T47D (cell line): ENCODE results near the gene SLC22A3.

Experiments used
- DNase-seq, 2 experiments: peaks; one replicate each; pipeline versions ENCODE4 v3.0.0 to v3.0.0-alpha.2; 2011 to 2012; ENCODE audit warnings: low read depth in 1 of 2, low spot score in 1 of 2
- JUND ChIP-seq: IDR thresholded peaks from 2 replicates; pipeline ENCODE4 v1.6.1; 2012; ENCODE audit warnings: low read depth
- in situ Hi-C: cut with HindIII; loops from 2 replicates; pipeline ENCODE4 v1.10.0; 2016; ENCODE audit warnings: low sequenced_read_pairs, low pct_unique_long_range_greater_than_20kb

Gene SLC22A3

GRCh38 chr6:160347259-160348222, 637 bp upstream of the SLC22A3 start:
- in situ Hi-C loops = no loop called here

DNA sequence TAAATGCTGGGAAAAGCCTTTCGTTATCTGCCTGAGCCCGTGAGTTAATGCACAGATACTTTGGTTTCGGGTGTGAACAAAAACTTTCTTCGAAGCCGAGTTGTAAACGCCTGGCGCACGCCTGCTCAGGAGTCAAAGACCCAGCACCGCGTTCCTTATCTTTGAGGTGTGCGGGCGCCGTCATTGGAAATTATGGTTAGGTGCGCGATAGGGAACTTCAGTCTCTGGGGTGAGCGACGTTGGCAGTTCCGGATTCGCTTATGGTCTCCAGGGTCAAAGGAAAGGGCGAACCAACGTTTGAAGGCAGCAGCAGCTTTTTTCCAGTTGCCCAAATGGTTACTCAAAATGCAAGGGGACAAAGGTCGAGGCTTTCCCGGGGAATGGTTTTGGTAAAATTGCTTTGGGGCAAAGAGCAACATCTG, 853 bp downstream of the SLC22A3 start:
- TF ChIP-seq JUND = no peak

More at GRCh38 chr6:160347259-160348222, 637 bp upstream of the SLC22A3 start:
- no peak for DNase-seq
- no peak for TF ChIP-seq JUND

GRCh38 chr6:160349814-160350350, 1.7 kb downstream of the SLC22A3 start:
- no peak for DNase-seq
- in situ Hi-C loops = no loop called here
- TF ChIP-seq JUND = no peak

More for the DNA sequence above, 853 bp downstream of the SLC22A3 start:
- in situ Hi-C loops = no loop called here
- DNase-seq = no peak

DNA sequence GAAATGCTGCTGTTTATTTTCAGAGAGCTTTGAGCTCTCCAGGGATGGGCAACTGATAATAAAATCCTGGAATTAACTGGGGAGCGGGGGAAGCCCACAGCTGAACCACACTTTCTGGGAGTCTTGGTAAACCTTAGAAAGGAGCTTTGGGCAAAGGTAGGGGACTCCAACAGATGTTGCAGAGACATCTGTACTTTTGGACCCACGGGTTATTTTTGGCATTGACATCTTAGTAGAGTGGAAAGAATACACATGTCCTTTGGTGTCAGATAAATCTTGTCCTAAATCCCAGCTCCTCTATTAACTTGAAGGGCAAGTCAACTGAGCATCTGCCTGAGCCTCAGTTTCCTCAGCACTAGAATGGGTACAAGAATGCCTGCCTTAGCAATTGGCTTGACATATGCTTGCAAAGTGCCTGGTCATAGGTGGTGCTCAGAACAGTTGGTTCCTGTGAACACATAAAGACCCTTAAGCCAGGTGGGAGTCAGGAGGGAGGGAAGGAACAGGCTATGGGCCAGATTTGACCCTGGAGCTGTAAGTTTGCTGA, 5.8 kb downstream of the SLC22A3 start:
- in situ Hi-C loops = no loop called here
- TF ChIP-seq JUND = no peak
- no peak for DNase-seq

DNA sequence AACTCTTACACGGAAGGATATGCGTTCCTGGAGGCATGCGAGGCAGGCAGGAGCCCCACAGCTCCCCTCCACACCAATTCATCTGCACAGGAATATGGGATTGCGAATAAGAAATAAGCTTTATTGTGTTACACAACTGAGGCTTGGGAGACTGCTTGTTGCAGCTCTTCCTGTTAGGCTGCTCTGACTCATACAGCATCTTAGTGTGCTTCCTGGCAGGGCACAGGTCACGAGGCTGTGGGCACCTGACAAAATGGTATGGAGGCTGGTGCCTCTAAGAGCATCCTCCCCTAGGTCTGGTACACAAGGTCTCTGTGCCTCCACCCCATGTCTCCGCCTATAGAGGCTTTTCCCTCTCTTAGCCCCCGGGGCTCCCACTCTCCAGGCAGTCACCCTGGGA, 6.8 kb downstream of the SLC22A3 start:
- no peak for TF ChIP-seq JUND
- in situ Hi-C loops = no loop called here
- DNase-seq = no peak

DNA sequence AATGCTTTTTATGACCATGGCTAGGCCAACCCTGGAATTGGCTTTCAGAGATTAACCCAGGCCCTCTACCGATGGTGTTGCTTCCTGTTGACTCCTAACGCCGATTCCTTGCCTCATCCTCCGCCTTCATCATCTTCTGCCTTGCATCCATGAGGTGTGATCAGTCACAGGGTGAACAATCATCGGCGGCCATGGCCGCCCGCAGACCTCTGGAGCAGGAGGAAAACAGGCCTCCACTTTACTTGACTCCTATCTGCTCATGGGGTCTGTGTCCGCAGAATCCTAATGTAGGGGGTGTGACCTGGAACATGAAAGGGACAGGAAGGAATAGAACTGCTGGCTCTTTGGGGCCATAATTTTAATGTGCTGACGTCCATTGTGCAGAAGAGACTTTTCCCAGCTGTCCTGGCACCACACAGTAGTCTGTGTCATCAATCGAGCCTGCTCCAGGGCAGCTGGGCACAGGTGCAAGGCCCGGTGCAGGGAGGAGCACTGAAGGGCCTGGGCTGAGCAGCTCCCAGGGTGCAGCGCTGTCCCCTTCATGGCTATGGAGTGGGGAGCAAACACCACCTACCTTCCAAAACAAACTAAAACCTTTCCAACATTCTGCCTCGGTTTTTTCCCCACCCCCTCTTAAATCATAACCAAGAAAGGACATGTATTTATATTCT, 8.0 kb downstream of the SLC22A3 start:
- no peak for DNase-seq
- TF ChIP-seq JUND = no peak
- in situ Hi-C loops = no loop called here

- TF ChIP-seq JUND = no peak
- no peak for DNase-seq
- in situ Hi-C loops = no loop called here
Observed at GRCh38 chr6:160357088-160357487, 8.9 kb downstream of the SLC22A3 start.

DNA sequence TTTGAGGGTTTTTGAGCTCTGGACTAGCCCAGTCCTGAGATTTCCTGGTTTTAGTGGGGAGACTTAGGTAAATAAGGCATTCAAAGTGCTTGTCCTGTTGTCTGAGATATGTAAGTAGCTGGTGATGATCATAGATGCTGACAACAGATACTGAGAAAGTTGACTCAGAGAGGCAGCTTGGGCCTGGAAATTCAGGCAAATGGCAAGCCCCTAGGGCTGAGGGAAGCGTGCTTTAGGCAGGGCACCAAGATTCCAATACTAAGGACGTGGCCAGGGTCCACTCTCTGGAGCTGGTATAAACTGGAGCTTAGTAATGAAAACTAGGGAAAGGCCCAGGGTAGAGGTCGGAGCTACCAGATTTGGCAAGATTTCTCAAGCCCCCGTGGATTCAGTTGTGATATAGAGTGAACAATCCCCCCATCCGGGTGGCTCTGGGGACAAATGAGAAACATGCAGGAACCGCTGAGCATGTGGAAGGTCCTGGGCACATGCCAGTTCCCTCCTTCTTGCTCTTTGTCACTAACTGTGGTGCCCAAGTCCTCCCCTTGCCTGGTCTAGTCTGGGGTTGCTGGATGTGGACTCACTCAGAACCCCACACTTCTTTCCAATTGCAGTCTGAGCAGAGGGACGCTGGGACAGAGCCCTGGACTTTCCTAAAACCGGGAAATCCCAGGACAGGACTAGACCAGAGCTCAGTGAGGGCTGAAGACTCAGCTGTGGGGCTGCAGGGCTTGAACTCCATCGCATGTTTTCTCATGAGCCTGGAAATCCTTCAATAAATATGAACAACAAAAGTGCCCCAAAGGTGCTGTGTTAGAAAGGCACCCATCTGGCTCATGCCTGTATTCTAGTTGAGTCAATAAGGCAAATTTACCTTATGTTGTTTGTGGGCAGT, 10.3 kb downstream of the SLC22A3 start:
- no peak for TF ChIP-seq JUND
- in situ Hi-C loops = no loop called here
- DNase-seq = no peak

DNA sequence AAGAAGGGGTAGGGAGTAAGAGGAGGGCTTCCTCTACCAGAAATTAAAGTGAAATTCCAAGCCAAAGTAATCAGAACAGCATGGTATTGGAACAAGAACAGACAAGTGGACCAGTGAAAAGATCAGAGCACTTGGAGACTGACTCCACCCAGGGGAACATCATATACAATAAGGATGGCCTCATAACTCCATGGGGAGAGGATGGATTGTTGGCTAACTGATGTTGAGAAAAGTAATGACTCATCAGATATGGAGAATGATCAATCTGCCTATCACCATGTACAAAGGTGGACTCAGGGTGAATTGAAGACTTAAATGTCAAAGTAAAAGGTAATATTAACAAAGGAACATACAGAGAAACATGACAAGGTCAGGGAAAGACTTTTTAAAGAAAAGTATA, 12.8 kb downstream of the SLC22A3 start:
- in situ Hi-C loops = no loop called here
- TF ChIP-seq JUND = no peak
- no peak for DNase-seq

DNA sequence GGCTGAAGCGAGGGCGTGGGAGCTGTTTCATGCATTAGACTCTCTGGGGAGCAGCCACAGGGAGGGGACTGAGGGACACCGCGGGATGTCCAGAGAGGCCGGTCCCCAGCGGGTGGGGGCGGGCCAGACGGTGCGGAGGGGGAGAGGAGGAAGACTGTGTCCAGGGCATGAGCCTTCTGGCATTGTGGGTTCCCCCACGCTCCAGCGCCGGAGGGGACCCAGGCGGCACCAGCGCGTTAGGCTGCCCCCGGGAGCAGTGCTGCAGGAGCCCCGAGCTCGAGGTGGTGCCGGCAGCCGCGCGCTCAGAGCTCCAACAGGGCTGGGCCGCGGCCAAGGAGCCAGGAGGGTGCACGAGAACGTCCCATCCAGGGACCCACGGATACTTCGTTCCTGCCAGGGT, 14.4 kb downstream of the SLC22A3 start:
- in situ Hi-C loops = no loop called here
- TF ChIP-seq JUND = no peak
- DNase-seq = no peak

- no peak for DNase-seq
- in situ Hi-C loops = no loop called here
- no peak for TF ChIP-seq JUND
Observed at GRCh38 chr6:160363016-160363996, 15.1 kb downstream of the SLC22A3 start.
